Heart left ventricle (tissue), 16 donors: Measurements from ENCODE around the gene THSD4. TPM values are rescaled to one million over a fixed set of nuclear protein-coding genes. Genes with fewer than 3 reads are reported as not detected.

Source experiments
- ATAC-seq, 4 donors: fragments of 200-7000 bp; cut with Tn5 transposase; one replicate each; pipeline ENCODE4 v1.9.1; 2020 to 2022; ENCODE audit warnings: moderate library complexity in 4 of 4, mild to moderate bottlenecking in 3 of 4, moderate number of reproducible peaks in 1 of 4
- DNase-seq, 5 donors: peaks; one replicate each; pipeline ENCODE4 v3.0.0-alpha.2; 2020
- H3K27ac ChIP-seq, 12 donors: fragments of 200-600 bp; sonication (generic) in 4 of 12; one replicate each; pipeline versions ENCODE4 v1.5.0 to v1.8.0; 2016 to 2022; ENCODE audit warnings: mild to moderate bottlenecking in 2 of 12
- H3K27me3 ChIP-seq, 9 donors: fragments of 200-600 bp; sonication (generic) in 2 of 9; one replicate each; pipeline versions ENCODE4 v1.5.1 to v1.8.0; 2016 to 2022; ENCODE audit warnings: mild to moderate bottlenecking in 3 of 9
- H3K36me3 ChIP-seq, 9 donors: fragments of 200-600 bp; sonication (generic) in 2 of 9; one replicate each; pipeline versions ENCODE4 v1.5.0 to v1.8.0; 2018 to 2022; ENCODE audit warnings: mild to moderate bottlenecking in 2 of 9
- H3K4me1 ChIP-seq, 12 donors: fragments of 200-600 bp; sonication (generic) in 4 of 12; one replicate each; pipeline versions ENCODE4 v1.5.0 to v1.8.0; 2016 to 2022; ENCODE audit warnings: mild to moderate bottlenecking in 3 of 12
- H3K4me3 ChIP-seq, 12 donors: fragments of 200-600 bp; sonication (generic) in 4 of 12; one replicate each; pipeline versions ENCODE4 v1.5.0 to v1.8.0; 2017 to 2022; ENCODE audit warnings: mild to moderate bottlenecking in 9 of 12, moderate library complexity in 4 of 12
- H3K9me3 ChIP-seq, 12 donors: fragments of 200-600 bp; sonication (generic) in 4 of 12; one replicate each; pipeline versions ENCODE4 v1.5.0 to v1.8.0; 2016 to 2022; ENCODE audit warnings: mild to moderate bottlenecking in 1 of 12
- CTCF ChIP-seq, 12 donors: fragments of 200-600 bp; sonication (generic) in 4 of 12; IDR thresholded peaks; one replicate each; pipeline versions ENCODE4 v1.5.0 to v1.8.0; 2018 to 2022; ENCODE audit warnings: antibody characterized with exemption in 12 of 12, mild to moderate bottlenecking in 5 of 12
- POLR2A ChIP-seq, 2 donors: fragments of 450-650 bp; IDR thresholded peaks; one replicate each; pipeline ENCODE4 v1.6.1; 2017; ENCODE audit warnings: antibody characterized with exemption in 2 of 2, mild to moderate bottlenecking in 2 of 2, moderate library complexity in 2 of 2
- WGBS, 4 donors: extraction: QIAGEN DNeasy Blood & Tissue Kit in 2 of 4; methylation state at CpG; one replicate each; pipeline versions ENCODE4 v1.1.5 to v1.1.7; 2013 to 2018; 5-methylcytosine and 5-hydroxymethylcytosine counted together
- intact Hi-C, 10 donors: fragments of 100-400 bp; cut with DNase I; formaldehyde crosslinking; loops; one replicate each; pipeline versions ENCODE4 v1.11.1 to v1.14.2; 2022
- polyA plus RNA-seq, 2 donors: library from polyadenylated mRNA; stranded (reverse); fragments of 200-250 nt; gene quantifications; one replicate each; pipeline ENCODE4 v1.2.3, GENCODE V29; 2013
- total RNA-seq, 9 donors: library from RNA; depleted of rRNA in 2 of 9; stranded (reverse); fragments of >200 nt in 2 of 9; fragmentation: NEBNext Ultra II Directional in 3 of 9; extraction: Animal tissue kit (Norgen Biotek cat#: 25700) in 3 of 9; gene quantifications; one replicate each; pipeline versions ENCODE4 v1.1.0 to v1.2.4, GENCODE V29; 2016 to 2023
- donor health status: ischemic (EF 13 %, LVEDD 7.1; RV severe dilation, severe dysfunction).
- donor health status: healthy with polysubstance abuse.
- donor health status: DM: no; HTN: yes; CAD: no.
- donor health status: DM: no; HTN: no; CAD: no.
- donor health status: ischemic (EF 25% LVEDD 6.9; RV normal size, moderate dysfunction).
- donor health status: ischemic (EF 25% LVEDD 5.7; RV mildly dilated, moderate dysfunction).
- donor health status: healthy.
- donor health status: DM: yes; HTN: yes; CAD: no.
- donor health status: ischemic (EF 35%, LVEDD 5.7; RV mildly dilated, moderate dysfunction).
- donor health status: nonischemic (EF 11% LVEDD 7.7; RV severe dilation, severe dysfunction).
- donor health status: DM: yes; HTN: yes; CAD: no.
- donor health status: PGD.
- donor health status: ischemic (EF 29% LVEDD 5.4; RV normal size, mild dysfunction).
- donor health status: nonischemic (EF 23%, LVEDD 6.1; RV moderate dilation, normal function).

THSD4 gene
- total and polyA plus RNA-seq, 11 donors: 32.6 to 206 (median 93.2) TPM

- 22 to 44% (median 33%) methylated on average over 1 of the region's 1 CpG for WGBS, 4 donors
- Histone ChIP-seq H3K9me3 (no peaks in the 10 kb centered on the region), H3K4me3 (no peak overlapping the region), H3K27me3 (no peaks in the 10 kb centered on the region), H3K4me1 (peaks cover 0 to 6% (median 0%) of the 10 kb centered on the region in 12 donors), H3K36me3 (peaks cover 0 to 7% (median 0%) of the 10 kb centered on the region in 9 donors), H3K27ac (no peak overlapping the region)
- ATAC-seq (no peak), DNase-seq (no peak)
- intact Hi-C loops: loop anchor here in 2 of 10 donors (10.0 kb wide), 2 partner anchors 165 to 355 kb away; no protein-coding TSS in a partner anchor
- TF ChIP-seq POLR2A (IDR thresholded peaks at IDR 0.05) (no peak), CTCF (IDR thresholded peaks at IDR 0.05) (no peak)
These were observed 624.1 kb downstream of the THSD4 start for GRCh38 chr15:71739355-71739754.

GRCh38 chr15:71742964-71743363 lies 627.7 kb downstream of the THSD4 start:
- WGBS, 4 donors: 76 to 85% (median 81%) methylated on average over 5 of the region's 5 CpGs
- ATAC-seq (no peak), DNase-seq (no peak)
- H3K27ac ChIP-seq: no peak overlapping the region
- peaks cover 0 to 6% (median 0%) of the 10 kb centered on the region in 12 donors for H3K4me1 ChIP-seq
- H3K36me3 ChIP-seq: peaks cover 0 to 17% (median 3%) of the 10 kb centered on the region in 9 donors
- H3K9me3 ChIP-seq: no peaks in the 10 kb centered on the region
- intact Hi-C loops: loop anchor here in 6 of 10 donors (2.0 to 10.0 kb wide), 5 partner anchors 58 to 414 kb away; no protein-coding TSS in a partner anchor
- no peaks in the 10 kb centered on the region for H3K27me3 ChIP-seq
- no peak overlapping the region for H3K4me3 ChIP-seq
- TF ChIP-seq POLR2A (IDR thresholded peaks at IDR 0.05) (no peak), CTCF (IDR thresholded peaks at IDR 0.05) (no peak)

- peak in 3 of 4 donors; percentile 25 to 44 (median 38) for ATAC-seq
- 19 to 20% (median 19%) methylated on average over 6 of the region's 6 CpGs for WGBS, 4 donors
- intact Hi-C loops: loop anchor here in 9 of 10 donors (1.0 to 10.0 kb wide), 6 partner anchors 56 to 413 kb away; no protein-coding TSS in a partner anchor
- H3K36me3 ChIP-seq: peaks cover 0 to 27% (median 9%) of the 10 kb centered on the region in 9 donors
- H3K4me3 ChIP-seq: no peak overlapping the region
- peaks cover 0 to 6% (median 0%) of the 10 kb centered on the region in 12 donors for H3K4me1 ChIP-seq
- no peak for TF ChIP-seq POLR2A (IDR thresholded peaks at IDR 0.05)
- peak; percentile 69 to 86 (median 80) for TF ChIP-seq CTCF (IDR thresholded peaks at IDR 0.05)
- H3K27ac ChIP-seq: no peak overlapping the region
- peak in 4 of 5 donors; percentile 35 to 63 (median 46) for DNase-seq
- no peaks in the 10 kb centered on the region for H3K27me3 ChIP-seq
- H3K9me3 ChIP-seq: no peaks in the 10 kb centered on the region
These were observed 628.7 kb downstream of the THSD4 start for GRCh38 chr15:71743861-71744382.

GRCh38 chr15:71746719-71747118 lies 631.4 kb downstream of the THSD4 start:
- H3K4me1 ChIP-seq: peaks cover 0 to 6% (median 0%) of the 10 kb centered on the region in 12 donors
- no peak for DNase-seq

More at GRCh38 chr15:71746719-71747118, 631.4 kb downstream of the THSD4 start:
- Histone ChIP-seq H3K36me3 (peaks cover 0 to 32% (median 14%) of the 10 kb centered on the region in 9 donors), H3K4me3 (no peak overlapping the region), H3K27me3 (no peaks in the 10 kb centered on the region), H3K27ac (no peak overlapping the region), H3K9me3 (no peaks in the 10 kb centered on the region)
- TF ChIP-seq CTCF (IDR thresholded peaks at IDR 0.05): no peak
- TF ChIP-seq POLR2A (IDR thresholded peaks at IDR 0.05): no peak
- intact Hi-C loops: loop anchor here in 6 of 10 donors (2.0 to 10.0 kb wide), 4 partner anchors 52 to 411 kb away; no protein-coding TSS in a partner anchor
- 95 to 96% (median 96%) methylated on average over 7 to 17 of the region's 17 CpGs for WGBS, 4 donors
- no peak for ATAC-seq
